Type B pancreatic cell (in vitro differentiated cells): ENCODE results near the gene TSC22D3. TPM values are rescaled to one million over a fixed set of nuclear protein-coding genes. Genes with fewer than 3 reads are reported as not detected.
A peak's percentile ranks its signal among the peaks of the same experiment; 100 is the strongest.

ENCODE experiments used
- DNase-seq: peaks from one replicate; pipeline ENCODE4 v3.0.0; 2021; ENCODE audit warnings: mixed read lengths; ENCODE audit not compliant: unreplicated experiment; ENCODE audit errors: extremely low spot score
- H3K27ac Mint-ChIP-seq: 2 replicates; pipeline ENCODE4 v1.8.0; 2021; ENCODE audit warnings: mild to moderate bottlenecking, mixed read lengths
- H3K27me3 Mint-ChIP-seq: 2 replicates; pipeline ENCODE4 v1.8.0; 2021; ENCODE audit warnings: mixed read lengths
- H3K36me3 Mint-ChIP-seq: 2 replicates; pipeline ENCODE4 v1.8.0; 2021; ENCODE audit warnings: mixed read lengths
- H3K4me1 Mint-ChIP-seq: one replicate; pipeline ENCODE4 v1.8.0; 2021; ENCODE audit warnings: mixed read lengths; ENCODE audit not compliant: unreplicated experiment
- H3K4me3 Mint-ChIP-seq: 2 replicates; pipeline ENCODE4 v1.8.0; 2021; ENCODE audit warnings: mild to moderate bottlenecking, mixed read lengths
- H3K9me3 Mint-ChIP-seq: 2 replicates; pipeline ENCODE4 v1.8.0; 2021; ENCODE audit warnings: mixed read lengths
- total RNA-seq: library from RNA; stranded (reverse); gene quantifications from 2 replicates; pipeline ENCODE4 v1.2.1, GENCODE V29; 2021; ENCODE audit warnings: low replicate concordance
- TF ChIP-seq, protein P1 (sequence below): fragments of 200-600 bp; sonication (generic); conservative IDR thresholded peaks from 2 replicates; pipeline ENCODE4 v1.5.0; 2021; ENCODE audit warnings: antibody characterized with exemption, mild to moderate bottlenecking

The TSC22D3 gene
- total RNA-seq, 1 donor from 2014 or later, result 34.2 TPM

DNA sequence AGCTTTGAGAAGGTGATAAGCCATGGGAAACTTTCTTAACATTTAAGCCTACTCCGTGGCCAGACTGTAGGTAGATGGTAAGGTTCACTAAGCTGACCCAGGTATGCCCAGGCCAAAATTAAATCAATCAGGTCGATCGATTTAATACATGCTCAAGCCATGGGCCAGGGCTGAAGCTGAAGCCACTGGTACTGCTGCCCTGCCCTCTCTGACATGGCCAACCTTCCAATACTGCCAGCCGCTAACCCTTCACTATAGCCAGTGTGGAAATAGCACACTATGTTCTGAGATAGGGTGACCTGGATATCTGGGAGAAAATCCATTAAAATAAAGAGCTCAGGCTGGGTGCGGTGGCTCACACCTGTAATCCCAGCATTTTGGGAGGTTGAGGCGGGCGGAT, 31.6 kb downstream of the TSC22D3 start:
- TF ChIP-seq, protein P1, sequence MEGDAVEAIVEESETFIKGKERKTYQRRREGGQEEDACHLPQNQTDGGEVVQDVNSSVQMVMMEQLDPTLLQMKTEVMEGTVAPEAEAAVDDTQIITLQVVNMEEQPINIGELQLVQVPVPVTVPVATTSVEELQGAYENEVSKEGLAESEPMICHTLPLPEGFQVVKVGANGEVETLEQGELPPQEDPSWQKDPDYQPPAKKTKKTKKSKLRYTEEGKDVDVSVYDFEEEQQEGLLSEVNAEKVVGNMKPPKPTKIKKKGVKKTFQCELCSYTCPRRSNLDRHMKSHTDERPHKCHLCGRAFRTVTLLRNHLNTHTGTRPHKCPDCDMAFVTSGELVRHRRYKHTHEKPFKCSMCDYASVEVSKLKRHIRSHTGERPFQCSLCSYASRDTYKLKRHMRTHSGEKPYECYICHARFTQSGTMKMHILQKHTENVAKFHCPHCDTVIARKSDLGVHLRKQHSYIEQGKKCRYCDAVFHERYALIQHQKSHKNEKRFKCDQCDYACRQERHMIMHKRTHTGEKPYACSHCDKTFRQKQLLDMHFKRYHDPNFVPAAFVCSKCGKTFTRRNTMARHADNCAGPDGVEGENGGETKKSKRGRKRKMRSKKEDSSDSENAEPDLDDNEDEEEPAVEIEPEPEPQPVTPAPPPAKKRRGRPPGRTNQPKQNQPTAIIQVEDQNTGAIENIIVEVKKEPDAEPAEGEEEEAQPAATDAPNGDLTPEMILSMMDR, result no peak
- DNase-seq, result no peak
- no peaks in the 10 kb centered on the region for H3K9me3 Mint-ChIP-seq
- no peak overlapping the region for H3K4me3 Mint-ChIP-seq
- H3K27me3 Mint-ChIP-seq, result peaks cover 36% of the 10 kb centered on the region
- no peaks in the 10 kb centered on the region for H3K36me3 Mint-ChIP-seq
- H3K4me1 Mint-ChIP-seq, result peaks cover 28% of the 10 kb centered on the region
- H3K27ac Mint-ChIP-seq, result no peak overlapping the region

DNA sequence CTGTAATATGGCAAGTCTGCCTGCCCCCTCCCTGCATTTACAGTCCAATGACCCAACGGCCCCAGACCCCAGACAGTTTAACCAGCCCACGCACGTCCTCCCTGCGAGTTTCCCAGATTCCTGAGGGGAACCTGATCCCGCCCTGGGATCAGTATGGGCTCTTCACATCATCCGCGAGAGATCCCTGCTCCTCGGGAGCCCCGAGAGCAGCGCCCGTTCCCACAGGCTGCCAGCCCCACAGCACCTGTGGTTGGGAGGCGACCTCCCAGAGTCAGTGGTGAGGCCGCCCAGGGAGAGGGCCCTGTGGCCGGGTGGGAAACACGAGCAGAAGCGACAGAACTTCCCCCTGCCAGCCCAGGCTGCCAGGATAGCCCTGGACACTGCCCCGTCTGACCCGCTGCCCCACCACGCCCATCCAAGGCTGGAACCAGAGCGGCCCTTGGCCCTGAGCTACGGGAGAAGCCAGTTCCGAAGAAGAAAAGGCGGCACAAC, 32.8 kb downstream of the TSC22D3 start:
- no peaks in the 10 kb centered on the region for H3K36me3 Mint-ChIP-seq
- H3K4me1 Mint-ChIP-seq, result peaks cover 19% of the 10 kb centered on the region
- no peaks in the 10 kb centered on the region for H3K9me3 Mint-ChIP-seq
- H3K27me3 Mint-ChIP-seq, result peaks cover 29% of the 10 kb centered on the region
- TF ChIP-seq, protein P1, result no peak
- peak overlapping the region; percentile 85 for H3K4me3 Mint-ChIP-seq
- no peak for DNase-seq
- peak overlapping the region; percentile 86 for H3K27ac Mint-ChIP-seq

DNA sequence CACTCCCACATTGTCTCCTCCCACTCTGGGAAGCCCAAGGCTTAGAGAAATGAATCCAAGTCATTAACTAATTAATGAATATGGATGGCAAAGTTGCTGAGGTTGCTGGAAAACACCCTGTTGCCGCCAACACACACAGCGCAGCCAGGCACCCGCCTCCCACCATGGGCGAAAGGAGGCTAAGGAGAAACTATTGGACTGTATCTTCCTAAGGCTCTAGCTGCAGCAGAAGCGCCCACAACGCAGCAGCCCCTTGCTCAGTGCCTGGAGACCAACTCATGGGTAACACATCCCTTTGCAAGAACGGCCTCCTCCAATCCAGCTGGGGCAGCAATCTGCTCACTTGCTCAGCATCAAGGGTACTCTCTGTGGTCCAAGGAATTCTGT, 34.2 kb downstream of the TSC22D3 start:
- TF ChIP-seq, protein P1, result no peak
- H3K9me3 Mint-ChIP-seq, result no peaks in the 10 kb centered on the region
- peak overlapping the region; percentile 85 for H3K4me3 Mint-ChIP-seq
- H3K36me3 Mint-ChIP-seq, result no peaks in the 10 kb centered on the region
- DNase-seq, result no peak
- H3K4me1 Mint-ChIP-seq, result peaks cover 11% of the 10 kb centered on the region
- H3K27ac Mint-ChIP-seq, result peak overlapping the region; percentile 86
- peaks cover 18% of the 10 kb centered on the region for H3K27me3 Mint-ChIP-seq

DNA sequence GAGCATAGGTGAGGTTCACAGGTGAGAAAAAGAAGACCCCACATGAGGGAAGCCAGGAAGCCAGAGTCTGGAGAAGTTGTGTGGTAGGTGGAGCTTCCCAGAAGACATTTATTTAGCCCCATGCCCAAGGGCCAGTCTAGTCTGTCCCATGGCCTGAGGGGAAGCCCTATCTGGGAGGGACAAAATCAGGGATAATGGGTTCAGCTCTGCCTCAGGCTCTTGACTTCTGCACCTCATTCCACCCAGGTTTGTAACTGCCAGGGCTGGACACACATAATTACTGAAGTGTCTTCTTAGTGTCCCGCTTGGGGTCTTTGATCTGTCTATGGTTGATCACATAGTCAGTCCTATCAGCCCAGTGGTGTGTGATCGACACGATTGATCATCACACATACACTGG, 36.0 kb downstream of the TSC22D3 start:
- H3K36me3 Mint-ChIP-seq, result no peaks in the 10 kb centered on the region
- H3K4me3 Mint-ChIP-seq, result no peak overlapping the region
- peaks cover 11% of the 10 kb centered on the region for H3K27me3 Mint-ChIP-seq
- no peak for DNase-seq
- peaks cover 11% of the 10 kb centered on the region for H3K4me1 Mint-ChIP-seq
- TF ChIP-seq, protein P1, result no peak
- H3K27ac Mint-ChIP-seq, result no peak overlapping the region
- no peaks in the 10 kb centered on the region for H3K9me3 Mint-ChIP-seq

DNA sequence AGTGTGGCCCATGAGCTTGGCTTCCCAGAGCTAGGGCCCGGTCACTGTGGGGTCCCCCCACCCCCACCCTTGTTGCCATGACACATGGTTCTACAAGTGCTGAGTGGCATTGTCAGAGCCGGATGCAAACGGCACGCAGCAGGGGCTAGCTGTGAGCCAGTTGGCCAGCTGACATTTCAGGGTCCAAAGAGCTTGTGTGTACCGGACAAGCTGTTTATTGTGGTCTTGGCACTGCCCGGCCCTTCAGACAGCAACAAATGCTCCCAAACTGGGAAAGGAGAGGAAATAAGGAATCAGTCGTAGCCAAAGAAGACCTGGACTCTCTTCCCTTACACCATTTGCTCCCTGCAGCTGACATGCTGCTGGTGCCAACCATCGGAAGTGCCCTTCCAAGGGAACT, 36.8 kb downstream of the TSC22D3 start:
- TF ChIP-seq, protein P1, result no peak
- no peak for DNase-seq
- Mint-ChIP-seq H3K27ac (no peak overlapping the region), H3K27me3 (peaks cover 10% of the 10 kb centered on the region), H3K4me1 (peaks cover 11% of the 10 kb centered on the region), H3K4me3 (no peak overlapping the region), H3K9me3 (no peaks in the 10 kb centered on the region), H3K36me3 (no peaks in the 10 kb centered on the region)

DNA sequence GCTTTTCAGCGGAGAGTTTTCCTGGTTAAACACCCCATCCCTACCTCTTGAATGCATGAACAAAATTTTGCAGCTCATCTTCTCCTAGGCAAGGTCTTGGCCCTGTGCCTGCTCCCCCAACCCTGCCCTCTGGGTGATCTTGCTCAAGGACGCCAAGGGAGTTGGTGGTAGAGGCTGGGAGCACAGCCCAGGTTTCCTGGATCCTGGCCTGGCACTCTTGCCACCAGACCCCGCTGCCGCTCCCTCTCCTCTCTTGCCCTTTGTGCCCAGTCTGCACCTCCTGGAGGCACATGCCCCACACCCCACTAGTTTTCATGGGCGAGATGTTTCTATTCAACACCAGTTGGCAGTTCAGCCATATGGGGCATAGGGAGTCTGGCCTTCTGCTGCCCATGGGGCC, 37.3 kb downstream of the TSC22D3 start:
- peaks cover 11% of the 10 kb centered on the region for H3K4me1 Mint-ChIP-seq
- H3K27me3 Mint-ChIP-seq, result peaks cover 10% of the 10 kb centered on the region
- TF ChIP-seq, protein P1, result no peak
- no peak overlapping the region for H3K27ac Mint-ChIP-seq
- H3K9me3 Mint-ChIP-seq, result no peaks in the 10 kb centered on the region
- DNase-seq, result no peak
- no peak overlapping the region for H3K4me3 Mint-ChIP-seq
- H3K36me3 Mint-ChIP-seq, result no peaks in the 10 kb centered on the region
